Sigmoid colon (tissue), 4 donors: ENCODE results near the gene NKX2-3.

Experiments
- POLR2A ChIP-seq, 2 donors: fragments of 450-650 bp; IDR thresholded peaks; one replicate each; pipeline ENCODE4 v1.6.1; 2016; ENCODE audit warnings: antibody characterized with exemption in 2 of 2, mild to moderate bottlenecking in 2 of 2, moderate library complexity in 2 of 2
- POLR2AphosphoS5 ChIP-seq, 4 donors: sonication (generic); formaldehyde crosslinking; IDR thresholded peaks; one replicate each; pipeline ENCODE4 v1.6.1; 2017; ENCODE audit warnings: antibody characterized with exemption in 4 of 4

DNA sequence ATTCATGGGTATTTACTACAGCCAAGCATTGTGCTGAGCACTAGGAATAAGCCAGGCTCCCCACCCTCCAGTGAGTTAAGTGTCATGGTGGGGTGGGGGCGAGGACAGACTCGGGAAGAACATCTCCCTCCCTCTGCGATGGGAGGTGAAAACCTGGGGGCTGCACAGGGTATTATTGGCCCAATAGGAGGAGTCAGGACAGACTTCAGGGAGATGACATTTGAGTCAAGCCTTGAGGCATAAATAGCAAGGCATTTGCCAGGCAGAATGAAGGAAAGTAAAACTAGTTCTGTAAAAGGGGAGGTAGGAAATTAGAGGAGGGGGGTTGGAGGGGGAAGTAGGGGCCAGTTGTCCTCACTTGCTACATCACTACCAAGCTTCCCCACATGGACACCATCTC is 18.9 kb downstream of the NKX2-3 start:
- TF ChIP-seq POLR2A (IDR thresholded peaks at IDR 0.05): no peak
- TF ChIP-seq POLR2AphosphoS5 (IDR thresholded peaks at IDR 0.05): no peak
